Ishikawa (cell line): ENCODE data around the gene MADD.

Source experiments
- CEBPB ChIP-seq: IDR thresholded peaks from 2 replicates; pipeline ENCODE4 v1.6.1; 2012
- CREB1 ChIP-seq: IDR thresholded peaks from 2 replicates; pipeline ENCODE4 v1.6.1; 2012; ENCODE audit warnings: low read depth
- EP300 ChIP-seq: IDR thresholded peaks from 2 replicates; pipeline ENCODE4 v1.6.1; 2012; ENCODE audit warnings: borderline replicate concordance
- MAX ChIP-seq: IDR thresholded peaks from 2 replicates; pipeline ENCODE4 v1.6.1; 2012
- NFIC ChIP-seq: IDR thresholded peaks from 2 replicates; pipeline ENCODE4 v1.6.1; 2012
- RAD21 ChIP-seq: IDR thresholded peaks from 2 replicates; pipeline ENCODE4 v1.6.1; 2012; ENCODE audit warnings: low read depth
- REST ChIP-seq: IDR thresholded peaks from 2 replicates; pipeline ENCODE4 v1.6.1; 2012; ENCODE audit warnings: low read depth, mild to moderate bottlenecking
- TCF12 ChIP-seq: IDR thresholded peaks from 2 replicates; pipeline ENCODE4 v1.6.1; 2012; ENCODE audit warnings: low read depth
- TEAD4 ChIP-seq: IDR thresholded peaks from 2 replicates; pipeline ENCODE4 v1.6.1; 2012
- USF1 ChIP-seq: IDR thresholded peaks from 2 replicates; pipeline ENCODE4 v1.6.1; 2012
- YY1 ChIP-seq: IDR thresholded peaks from 2 replicates; pipeline ENCODE4 v1.6.1; 2012; ENCODE audit warnings: low read depth
- ZBTB7A ChIP-seq: IDR thresholded peaks from 2 replicates; pipeline ENCODE4 v1.6.1; 2012; ENCODE audit warnings: low read depth

GRCh38 chr11:47308050-47308823 lies 38.3 kb downstream of the MADD start:
- no peak for TF ChIP-seq RAD21
- no peak for TF ChIP-seq REST
- no peak for TF ChIP-seq USF1
- TF ChIP-seq MAX: no peak
- no peak for TF ChIP-seq CREB1
- TF ChIP-seq YY1: no peak
- no peak for TF ChIP-seq ZBTB7A
- TF ChIP-seq CEBPB: no peak
- no peak for TF ChIP-seq NFIC
- TF ChIP-seq TCF12: no peak
- no peak for TF ChIP-seq EP300
- TF ChIP-seq TEAD4: no peak
